Immature natural killer cell (primary cell): ENCODE results near the gene REG1A. TPM values are rescaled to one million over a fixed set of nuclear protein-coding genes. Genes with fewer than 3 reads are reported as not detected.

Experiments used
- DNase-seq, 3 donors: peaks; one replicate each; pipeline ENCODE4 v3.0.0; 2022; ENCODE audit warnings: mixed read lengths in 1 of 3
- H3K27ac Mint-ChIP-seq, 6 donors: one replicate each; pipeline ENCODE4 v1.8.0; 2020; ENCODE audit warnings: mixed read lengths in 6 of 6, mild to moderate bottlenecking in 5 of 6, inconsistent platforms in 4 of 6, moderate library complexity in 3 of 6
- H3K27me3 Mint-ChIP-seq, 3 donors: one replicate each; pipeline ENCODE4 v1.8.0; 2020 to 2021; ENCODE audit warnings: low read depth in 3 of 3, mild to moderate bottlenecking in 3 of 3, mixed read lengths in 3 of 3, moderate library complexity in 3 of 3, inconsistent platforms in 1 of 3
- H3K36me3 Mint-ChIP-seq, 3 donors: one replicate each; pipeline ENCODE4 v1.8.0; 2020; ENCODE audit warnings: mixed read lengths in 3 of 3, inconsistent platforms in 2 of 3, mild to moderate bottlenecking in 2 of 3
- H3K4me1 Mint-ChIP-seq, 2 donors: one replicate each; pipeline ENCODE4 v1.8.0; 2020; ENCODE audit warnings: inconsistent platforms in 2 of 2, mild to moderate bottlenecking in 2 of 2, mixed read lengths in 2 of 2, moderate library complexity in 1 of 2
- H3K4me3 Mint-ChIP-seq, 5 donors: one replicate each; pipeline ENCODE4 v1.8.0; 2020; ENCODE audit warnings: mild to moderate bottlenecking in 5 of 5, mixed read lengths in 5 of 5, inconsistent platforms in 3 of 5, moderate library complexity in 3 of 5
- H3K9me3 Mint-ChIP-seq, 6 donors: one replicate each; pipeline ENCODE4 v1.8.0; 2020; ENCODE audit warnings: mild to moderate bottlenecking in 6 of 6, mixed read lengths in 6 of 6, inconsistent platforms in 4 of 6, moderate library complexity in 3 of 6
- polyA plus RNA-seq, 3 donors: library from polyadenylated mRNA; unstranded; fragments of 300-500 nt; fragmentation: Illumina TruSeq; gene quantifications; one replicate each; pipeline ENCODE4 v1.2.3, GENCODE V29; 2021

Gene REG1A
- polyA plus RNA-seq, 3 donors from 2014 or later: not detected

DNA sequence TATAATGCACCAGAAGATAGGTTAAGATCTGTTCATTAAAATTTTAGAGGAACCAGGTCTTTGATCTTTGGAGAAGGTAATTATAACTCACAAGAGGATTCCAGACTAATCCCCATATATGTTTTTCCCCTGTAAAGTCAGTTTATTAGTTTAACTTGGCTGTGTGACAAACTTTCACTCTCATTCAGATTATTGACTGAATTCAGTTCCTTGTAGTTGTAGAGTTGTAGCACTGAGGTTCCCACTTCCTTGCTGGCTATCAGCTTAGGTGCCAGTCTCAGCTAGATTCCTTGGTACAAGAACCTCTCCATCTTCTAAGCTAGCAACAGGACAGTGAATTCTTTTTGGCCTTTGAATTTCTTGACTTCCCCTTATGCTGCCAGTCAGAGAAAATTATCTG is 19.1 kb downstream of the REG1A start:
- Mint-ChIP-seq H3K27me3 (peaks cover 0 to 3% (median 1%) of the 10 kb centered on the region in 3 donors), H3K4me1 (no peaks in the 10 kb centered on the region), H3K27ac (no peak overlapping the region), H3K9me3 (peaks cover 11 to 53% (median 28%) of the 10 kb centered on the region in 6 donors), H3K36me3 (no peaks in the 10 kb centered on the region), H3K4me3 (no peak overlapping the region)
- DNase-seq: no peak

DNA sequence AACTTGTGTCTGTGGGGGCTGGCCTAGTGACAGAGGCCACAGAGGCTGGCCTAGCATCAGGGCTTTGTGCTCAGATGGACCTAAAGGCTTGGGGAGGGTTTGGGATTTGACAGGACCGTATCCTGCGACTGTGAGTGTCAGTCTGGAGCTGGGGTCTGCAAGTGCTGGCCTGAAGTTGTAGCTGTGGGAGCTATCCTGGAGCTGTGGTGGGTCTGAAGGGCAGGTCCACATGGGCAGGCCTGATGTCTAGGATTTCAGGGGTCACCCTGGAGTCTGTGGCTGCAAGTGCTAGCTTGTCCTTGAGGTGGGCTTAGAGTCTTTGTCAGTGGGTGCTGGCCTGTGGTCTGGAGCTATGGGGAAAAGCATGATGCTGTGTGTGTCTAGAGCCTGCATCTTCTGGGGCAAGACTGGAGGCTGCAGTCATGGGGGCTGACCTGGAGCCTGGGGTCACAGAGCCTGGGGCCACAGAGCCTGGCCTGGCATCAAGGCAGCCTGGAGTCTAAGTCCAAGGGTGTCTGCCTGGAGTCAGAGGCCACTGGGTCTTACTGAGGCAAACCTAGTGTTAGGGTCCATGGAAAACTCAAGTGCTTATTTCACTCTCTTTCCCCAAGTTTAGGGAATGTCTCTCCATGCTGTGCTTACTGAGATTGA is 35.7 kb downstream of the REG1A start:
- Mint-ChIP-seq H3K4me1 (no peaks in the 10 kb centered on the region), H3K4me3 (no peak overlapping the region), H3K27me3 (no peaks in the 10 kb centered on the region), H3K27ac (no peak overlapping the region), H3K36me3 (no peaks in the 10 kb centered on the region), H3K9me3 (peaks cover 10 to 55% (median 35%) of the 10 kb centered on the region in 6 donors)
- DNase-seq: no peak

DNA sequence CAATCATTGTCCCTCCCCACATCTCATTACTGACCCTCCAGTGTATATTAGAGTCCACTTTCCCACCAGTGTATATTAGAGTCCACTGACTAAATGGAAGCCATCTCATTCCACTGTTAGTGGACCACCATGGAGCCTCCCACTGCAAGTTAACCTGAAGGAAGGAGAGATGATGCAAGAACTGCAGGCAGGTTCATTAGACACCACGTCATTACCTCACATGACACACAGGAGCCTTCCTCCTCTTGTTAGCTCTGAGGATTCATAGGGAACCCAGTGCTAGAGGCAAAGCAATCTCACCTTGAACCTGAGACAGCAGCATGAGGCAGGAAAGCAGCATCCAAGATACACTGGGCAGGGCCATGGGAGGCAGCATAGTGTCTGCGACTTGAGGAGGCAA is 38.7 kb downstream of the REG1A start:
- Mint-ChIP-seq H3K4me1 (no peaks in the 10 kb centered on the region), H3K4me3 (no peak overlapping the region), H3K27me3 (no peaks in the 10 kb centered on the region), H3K9me3 (peaks cover 9 to 52% (median 34%) of the 10 kb centered on the region in 6 donors), H3K27ac (no peak overlapping the region), H3K36me3 (no peaks in the 10 kb centered on the region)
- DNase-seq: no peak

DNA sequence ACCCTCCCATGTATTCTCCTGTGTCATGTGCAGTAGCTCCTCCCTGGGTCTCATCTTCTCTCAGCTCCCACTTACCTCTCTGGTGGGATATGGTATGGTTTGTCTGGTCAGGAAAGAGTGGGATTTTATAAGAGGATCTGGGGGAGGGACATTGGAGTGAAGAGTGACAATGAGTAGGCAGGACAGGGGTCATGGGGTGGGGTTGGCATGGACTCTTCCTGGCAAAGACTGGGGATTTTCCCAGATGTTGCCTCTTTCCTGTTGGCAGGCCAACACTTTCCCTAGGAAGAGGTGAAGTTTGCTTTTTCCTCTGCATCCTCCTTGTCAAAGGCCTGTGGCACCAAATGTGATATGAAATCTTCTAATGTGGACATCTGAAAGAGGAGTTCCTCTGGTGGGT is 39.4 kb downstream of the REG1A start, which contains the start of gene REG3A:
Gene REG3A, minus strand, starts transcription at position 101 of the 400 bp plus-strand sequence. CDS start 348 bp downstream, outside the sequence.
- Mint-ChIP-seq H3K9me3 (peaks cover 8 to 54% (median 36%) of the 10 kb centered on the region in 6 donors), H3K27me3 (no peaks in the 10 kb centered on the region), H3K27ac (no peak within 1 kb of the TSS), H3K4me1 (no peaks in the 10 kb centered on the region), H3K36me3 (no peaks in the 10 kb centered on the region), H3K4me3 (no peak within 1 kb of the TSS)
- DNase-seq: no peak

DNA sequence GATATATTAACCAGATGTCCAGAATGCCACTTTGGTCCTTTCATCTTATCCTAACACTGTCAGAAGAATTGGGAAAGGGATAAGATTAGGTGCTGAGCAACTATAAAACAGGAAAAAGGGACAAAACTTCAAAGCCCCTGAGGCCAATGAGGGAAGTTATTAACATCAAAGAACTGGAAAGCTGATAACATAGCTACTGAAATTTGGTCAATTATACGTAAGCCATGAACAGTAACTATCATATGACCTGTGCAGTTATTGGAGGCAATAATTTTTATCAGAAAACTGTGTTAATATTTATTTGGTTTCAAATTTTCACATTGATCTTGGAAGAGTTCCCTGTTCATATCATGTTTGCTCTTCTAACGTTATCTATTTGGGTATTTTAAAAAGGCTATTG is 41.8 kb downstream of the REG1A start:
- Mint-ChIP-seq H3K36me3 (no peaks in the 10 kb centered on the region), H3K27me3 (no peaks in the 10 kb centered on the region), H3K27ac (no peak overlapping the region), H3K4me3 (no peak overlapping the region), H3K4me1 (no peaks in the 10 kb centered on the region), H3K9me3 (peaks cover 3 to 48% (median 30%) of the 10 kb centered on the region in 6 donors)
- DNase-seq: no peak

- no peak overlapping the region for H3K27ac Mint-ChIP-seq
- no peaks in the 10 kb centered on the region for H3K27me3 Mint-ChIP-seq
- H3K4me3 Mint-ChIP-seq: no peak overlapping the region
- H3K9me3 Mint-ChIP-seq: peaks cover 2 to 43% (median 28%) of the 10 kb centered on the region in 6 donors
- no peak for DNase-seq
- H3K36me3 Mint-ChIP-seq: no peaks in the 10 kb centered on the region
- no peaks in the 10 kb centered on the region for H3K4me1 Mint-ChIP-seq
Observed at GRCh38 chr2:79162801-79163200, 42.5 kb downstream of the REG1A start.

- Mint-ChIP-seq H3K9me3 (peaks cover 6 to 33% (median 19%) of the 10 kb centered on the region in 6 donors), H3K27ac (no peak overlapping the region), H3K27me3 (no peaks in the 10 kb centered on the region), H3K4me1 (no peaks in the 10 kb centered on the region), H3K36me3 (peaks cover 0 to 4% (median 3%) of the 10 kb centered on the region in 3 donors), H3K4me3 (no peak overlapping the region)
- DNase-seq: no peak
Observed at GRCh38 chr2:79171348-79171958, 51.2 kb downstream of the REG1A start.

Other genes with a start within 250 kb of the REG1A start
- not detected for gene REG3G, start 94.8 kb upstream of the REG1A start, polyA plus RNA-seq
- not detected for gene REG1B, start 32.5 kb upstream of the REG1A start, polyA plus RNA-seq
- not detected for gene REG3A, start 39.3 kb downstream of the REG1A start, polyA plus RNA-seq